SK-N-SH (cell line): Measurements from ENCODE around the gene ROS1. TPM values are rescaled to one million over a fixed set of nuclear protein-coding genes. Genes with fewer than 3 reads are reported as not detected.

Source experiments
- CHD2 ChIP-seq: fragments of 150-350 bp; IDR thresholded peaks from 2 replicates; pipeline ENCODE4 v1.6.1; 2018; ENCODE audit warnings: low read length; ENCODE audit not compliant: partially characterized antibody
- EP300 ChIP-seq, 2 experiments: IDR thresholded peaks; 2 replicates each; pipeline versions ENCODE4 v1.4.0 to v1.6.1; 2012; ENCODE audit warnings: borderline replicate concordance in 1 of 2, low read depth in 1 of 2, low read length in 1 of 2
- EZH2phosphoT487 ChIP-seq: fragments of 200-600 bp; sonication (generic); IDR thresholded peaks from 2 replicates; pipeline ENCODE4 v1.6.1; 2017; ENCODE audit warnings: low read depth, mixed run types, mild to moderate bottlenecking, antibody characterized with exemption, moderate library complexity, borderline replicate concordance
- FOSL2 ChIP-seq: IDR thresholded peaks from 2 replicates; pipeline ENCODE4 v1.4.0; 2012; ENCODE audit warnings: low read depth, mild to moderate bottlenecking, moderate library complexity, borderline replicate concordance
- FOXM1 ChIP-seq: IDR thresholded peaks from 2 replicates; pipeline ENCODE4 v1.4.0; 2012; ENCODE audit warnings: low read depth, mild to moderate bottlenecking
- GABPA ChIP-seq: IDR thresholded peaks from 2 replicates; pipeline ENCODE4 v1.4.0; 2012; ENCODE audit warnings: low read depth, mild to moderate bottlenecking
- JUND ChIP-seq: IDR thresholded peaks from 2 replicates; pipeline ENCODE4 v1.4.0; 2012
- MEF2A ChIP-seq: IDR thresholded peaks from 2 replicates; pipeline ENCODE4 v1.4.0; 2012; ENCODE audit warnings: low read depth, borderline replicate concordance
- MXI1 ChIP-seq: IDR thresholded peaks from 2 replicates; pipeline ENCODE4 v1.6.1; 2012; ENCODE audit warnings: mild to moderate bottlenecking, low read depth, low read length, improper control_type of control experiment
- NFIC ChIP-seq: IDR thresholded peaks from 2 replicates; pipeline ENCODE4 v1.4.0; 2012; ENCODE audit warnings: borderline replicate concordance
- PBX3 ChIP-seq: IDR thresholded peaks from 2 replicates; pipeline ENCODE4; 2012
- POLR2AphosphoS5 ChIP-seq: IDR thresholded peaks from 2 replicates; pipeline ENCODE4 v1.6.1; 2012; ENCODE audit warnings: low read depth, low read length
- RAD21 ChIP-seq: IDR thresholded peaks from 2 replicates; pipeline ENCODE4 v1.6.1; 2012; ENCODE audit warnings: mild to moderate bottlenecking, low read length
- REST ChIP-seq: IDR thresholded peaks from 2 replicates; pipeline ENCODE4 v1.6.1; 2012; ENCODE audit warnings: mild to moderate bottlenecking, low read depth, low read length, moderate library complexity
- RFX5 ChIP-seq: IDR thresholded peaks from 2 replicates; pipeline ENCODE4 v1.6.1; 2012; ENCODE audit warnings: mild to moderate bottlenecking, improper control_type of control experiment, low read length
- SIN3A ChIP-seq: IDR thresholded peaks from 2 replicates; pipeline ENCODE4 v1.6.1; 2012; ENCODE audit warnings: low read depth, mild to moderate bottlenecking, low read length, moderate library complexity, borderline replicate concordance
- SMC3 ChIP-seq: IDR thresholded peaks from 2 replicates; pipeline ENCODE4 v1.6.1; 2012; ENCODE audit warnings: low read depth, low read length, improper control_type of control experiment
- TAF1 ChIP-seq: IDR thresholded peaks from 2 replicates; pipeline ENCODE4 v1.6.1; 2012; ENCODE audit warnings: low read depth, mild to moderate bottlenecking, low read length, moderate library complexity, borderline replicate concordance
- YY1 ChIP-seq: IDR thresholded peaks from 2 replicates; pipeline ENCODE4 v1.4.0; 2012; ENCODE audit warnings: low read depth, mild to moderate bottlenecking
- ZBTB33 ChIP-seq: IDR thresholded peaks from 2 replicates; pipeline ENCODE4 v1.4.0; 2012; ENCODE audit warnings: low read depth, borderline replicate concordance
- polyA plus RNA-seq, 3 experiments: library from polyadenylated mRNA; depleted of rRNA; stranded (reverse); fragments of >200 nt; gene quantifications; 2 replicates each; pipeline ENCODE4 v1.2.3, GENCODE V29; 2012

Gene ROS1
- polyA plus RNA-seq, 1 of the 3 experiments (the other 2 are of a cell fraction) = 1.8 TPM

GRCh38 chr6:117449549-117450439 is 24.1 kb upstream of the ROS1 start (continued):
- TF ChIP-seq RAD21 (peak; percentile 83), REST (no peak), PBX3 (no peak), NFIC (no peak; the same call in 1 of the 2 replicates), YY1 (no peak), SMC3 (peak; percentile 77), RFX5 (no peak), CHD2 (no peak), EZH2phosphoT487 (no peak), MXI1 (no peak), FOSL2 (no peak), TAF1 (no peak), MEF2A (no peak), EP300 (IDR thresholded peaks at IDR 0.05; ENCODE audit: borderline replicate concordance in 1 of 2, low read depth in 1 of 2, low read length in 1 of 2) (no peak), SIN3A (peak; percentile 39; the same call in 1 of the 2 replicates), JUND (no peak), ZBTB33 (no peak), FOXM1 (no peak), POLR2AphosphoS5 (no peak), GABPA (no peak)
